Measurements from ENCODE around the gene CHMP2A. TPM values are rescaled to one million over a fixed set of nuclear protein-coding genes. Genes with fewer than 3 reads are reported as not detected.

CHMP2A gene
- total and polyA plus RNA-seq, 2 donors (not counting 3 experiments of a cell fraction or from before 2014, with no cell fraction given), result 105 to 150 TPM

DNA sequence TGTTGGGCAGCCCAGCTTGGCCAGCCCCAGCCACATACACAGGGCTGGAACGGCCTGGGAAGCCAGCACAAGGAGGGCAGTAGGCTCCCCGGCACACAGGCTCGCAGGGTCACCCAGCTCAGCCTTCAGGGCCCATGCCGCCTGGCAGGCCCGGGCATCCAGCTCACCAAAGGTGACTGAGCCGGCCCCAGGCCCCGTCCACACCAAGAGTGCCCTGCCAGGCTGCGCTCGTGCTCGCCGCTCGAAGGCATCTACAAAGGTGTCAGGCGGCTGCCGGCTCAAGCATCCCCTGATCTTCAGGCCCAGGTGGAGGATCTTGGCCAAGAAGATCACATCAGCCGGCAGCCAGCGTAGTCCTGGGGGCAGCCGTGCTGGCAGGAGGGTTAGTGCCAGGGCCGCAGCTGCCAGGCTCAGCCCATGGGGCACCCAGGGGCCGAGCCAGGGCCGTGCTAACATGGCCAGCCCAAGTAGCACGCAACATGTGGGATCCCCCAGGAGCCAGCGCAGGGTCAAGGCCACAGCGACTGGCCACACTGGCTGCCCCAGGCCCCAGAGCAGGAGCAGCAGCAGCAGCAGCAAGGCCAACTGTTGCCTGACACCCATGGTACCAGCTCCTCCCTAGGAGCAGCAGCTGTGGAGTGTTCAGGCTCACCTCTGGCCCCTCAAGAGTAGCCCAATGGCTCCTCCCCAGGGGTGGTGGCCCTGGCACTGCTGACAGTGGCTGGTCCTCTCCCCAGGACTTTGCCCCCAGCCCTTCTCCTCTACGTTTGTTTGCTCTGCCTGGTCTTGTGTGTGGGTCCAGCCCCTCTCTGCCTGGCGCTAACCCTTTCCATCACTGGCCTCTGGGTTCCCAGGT lies 43.3 kb downstream of the CHMP2A start, which contains the start of gene SLC27A5:
TSS of gene SLC27A5 (minus strand) at position 640 of the 856 bp plus-strand sequence. CDS start at position 603, 37 bp downstream.
- no peaks in the 10 kb centered on the region for H4K20me1 ChIP-seq (replicated peaks; ENCODE audit: control insufficient read depth, extremely low read depth, insufficient read depth, low read length)
- dilution Hi-C loops (cut with MboI; ENCODE audit: extremely low pct_ligation_motif_present, low sequenced_read_pairs), result no loop called here
- H3K4me2 ChIP-seq (ENCODE audit: insufficient read depth, low read length), result no peak within 1 kb of the TSS
- H3K36me3 ChIP-seq (ENCODE audit: control insufficient read depth in 2 of 2, extremely low read depth in 1 of 2, insufficient read depth in 2 of 2, low read length in 2 of 2), result peaks cover 0 to 5% of the 10 kb centered on the region in 2 experiments
- FAIRE-seq (no peak), DNase-seq (ENCODE audit: low read depth, low spot score) (no peak)
- ChIA-PET POLR2A (no interaction called here), CTCF (interaction anchor here (2.1 kb wide), 1 partner anchor 8 kb away, joined by 6 read pairs; the partner anchor contains the start of gene ZBTB45)
- intact Hi-C loops (cut with micrococcal nuclease), result no loop called here
- H3K4me3 ChIP-seq (replicated peaks in 1 of 3; ENCODE audit: insufficient read depth in 1 of 3, low read depth in 1 of 3, low read length in 3 of 3), result no peak within 1 kb of the TSS
- H3K27ac ChIP-seq (ENCODE audit: insufficient read depth, low read depth, low read length), result no peak within 1 kb of the TSS
- no peaks in the 10 kb centered on the region for H3K9me1 ChIP-seq (replicated peaks; ENCODE audit: control insufficient read depth, extremely low read depth, insufficient read depth, low read length)
- peaks cover 12% of the 10 kb centered on the region for H3K79me2 ChIP-seq (ENCODE audit: control insufficient read depth, insufficient read depth, low read length)
- TF ChIP-seq POLR2A (IDR thresholded peaks at IDR 0.05; ENCODE audit: low read depth, low read length) (no peak), MYC (IDR thresholded peaks at IDR 0.05; ENCODE audit: low read depth, low read length) (no peak), GATA2 (IDR thresholded peaks at IDR 0.05; ENCODE audit: insufficient read depth, insufficient read length, low read depth, low read length) (no peak), FOS (IDR thresholded peaks at IDR 0.05; ENCODE audit: borderline replicate concordance, insufficient read depth, low read length) (no peak), POLR2AphosphoS5 (IDR thresholded peaks at IDR 0.05; ENCODE audit: insufficient read depth, low read depth, low read length) (no peak), JUN (IDR thresholded peaks at IDR 0.05; ENCODE audit: borderline replicate concordance, insufficient read depth, insufficient read length, low read depth) (no peak), EZH2 (IDR thresholded peaks at IDR 0.05; ENCODE audit: borderline replicate concordance, low read depth, low read length, severe bottlenecking) (no peak)
- TF ChIP-seq, protein P1, sequence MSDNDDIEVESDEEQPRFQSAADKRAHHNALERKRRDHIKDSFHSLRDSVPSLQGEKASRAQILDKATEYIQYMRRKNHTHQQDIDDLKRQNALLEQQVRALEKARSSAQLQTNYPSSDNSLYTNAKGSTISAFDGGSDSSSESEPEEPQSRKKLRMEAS (IDR thresholded peaks at IDR 0.05; ENCODE audit: insufficient read depth, insufficient read length), result no peak
- H2AFZ ChIP-seq (ENCODE audit: low read depth, low read length), result no peak within 1 kb of the TSS
- no TSS peak for BruUV-seq (replicated peaks)
- no peak within 1 kb of the TSS for H3K9ac ChIP-seq (replicated peaks; ENCODE audit: extremely low read depth, insufficient read depth, low read length)
- peaks cover 3% of the 10 kb centered on the region for H3K4me1 ChIP-seq (ENCODE audit: control insufficient read depth, extremely low read depth, insufficient read depth, low read length)
- no peaks in the 10 kb centered on the region for H3K9me3 ChIP-seq (replicated peaks; ENCODE audit: control insufficient read depth, insufficient read depth, low read length)
- no peaks in the 10 kb centered on the region for H3K27me3 ChIP-seq (ENCODE audit: control insufficient read depth in 2 of 2, insufficient read depth in 2 of 2, low read length in 2 of 2)
